Natural killer cell (primary cell): ENCODE data around the gene AREL1. TPM values are rescaled to one million over a fixed set of nuclear protein-coding genes. Genes with fewer than 3 reads are reported as not detected.
A peak's percentile ranks its signal among the peaks of the same experiment; 100 is the strongest.

Source experiments
- ATAC-seq, 3 donors: fragments of 150-1000 bp in 2 of 3; fragments of 200-7000 bp in 1 of 3; cut with Tn5 transposase; 1 replicate in 1 of 3; 2 replicates in 2 of 3; pipeline ENCODE4 v1.10.0; 2021; ENCODE audit warnings: mild to moderate bottlenecking in 2 of 3, moderate library complexity in 2 of 3
- DNase-seq, 2 donors: peaks; one replicate each; pipeline versions ENCODE4 v3.0.0 to v3.0.0-alpha.2; 2013 to 2021; ENCODE audit warnings: mixed read lengths in 1 of 2
- H3K27ac ChIP-seq: one replicate; pipeline ENCODE4 v1.5.1; 2013; ENCODE audit warnings: mild to moderate bottlenecking, low read length
- H3K27me3 ChIP-seq: one replicate; pipeline ENCODE4 v1.6.1; 2013; ENCODE audit warnings: low read length; ENCODE audit not compliant: control insufficient read depth, insufficient read depth
- H3K36me3 ChIP-seq: one replicate; pipeline ENCODE4 v1.6.1; 2013; ENCODE audit warnings: low read length; ENCODE audit not compliant: control insufficient read depth, insufficient read depth
- H3K4me1 ChIP-seq: one replicate; pipeline ENCODE4 v1.6.1; 2013; ENCODE audit warnings: low read length; ENCODE audit not compliant: control insufficient read depth, insufficient read depth
- H3K4me3 ChIP-seq: one replicate; pipeline ENCODE4 v1.5.1; 2013; ENCODE audit warnings: low read length
- H3K9me3 ChIP-seq: one replicate; pipeline ENCODE4 v1.6.1; 2013; ENCODE audit warnings: low read length; ENCODE audit not compliant: control insufficient read depth, insufficient read depth
- H3K27ac Mint-ChIP-seq, 2 donors: one replicate each; pipeline ENCODE4 v1.8.0; 2022; ENCODE audit warnings: mild to moderate bottlenecking in 2 of 2, mixed read lengths in 2 of 2, moderate library complexity in 1 of 2
- H3K27me3 Mint-ChIP-seq, 2 donors: one replicate each; pipeline ENCODE4 v1.8.0; 2022; ENCODE audit warnings: low read depth in 2 of 2, mixed read lengths in 2 of 2
- H3K36me3 Mint-ChIP-seq: one replicate; pipeline ENCODE4 v1.8.0; 2022; ENCODE audit warnings: mixed read lengths
- H3K4me1 Mint-ChIP-seq, 2 donors: one replicate each; pipeline ENCODE4 v1.8.0; 2022; ENCODE audit warnings: mixed read lengths in 2 of 2
- H3K4me3 Mint-ChIP-seq: one replicate; pipeline ENCODE4 v1.8.0; 2022; ENCODE audit warnings: mild to moderate bottlenecking, moderate library complexity, mixed read lengths
- H3K9me3 Mint-ChIP-seq, 2 donors: one replicate each; pipeline ENCODE4 v1.8.0; 2022; ENCODE audit warnings: mixed read lengths in 2 of 2
- WGBS: methylation state at CpG from one replicate; pipeline ENCODE4 v1.1.7; 2013; ENCODE audit warnings: missing lambda C conversion rate; ENCODE audit not compliant: insufficient coverage; 5-methylcytosine and 5-hydroxymethylcytosine counted together
- intact Hi-C: fragments of 100-400 bp; cut with micrococcal nuclease; formaldehyde crosslinking; loops from one replicate; pipeline ENCODE4 v1.14.2; 2022
- total RNA-seq, 4 donors: library from RNA; stranded (reverse); fragments of 120-200 nt in 1 of 4; gene quantifications; one replicate each; pipeline versions ENCODE4 v1.2.3 to v1.2.4, GENCODE V29; 2013 to 2022
- TF ChIP-seq, protein P1 (sequence below): fragments of 200-600 bp; IDR thresholded peaks from one replicate; pipeline ENCODE4 v1.8.0; 2022; ENCODE audit warnings: antibody characterized with exemption

AREL1 gene
- total RNA-seq, 3 donors from 2014 or later (not counting 1 experiment from before 2014, with no cell fraction given), result 65.9 to 83.0 (median 82.3) TPM

DNA sequence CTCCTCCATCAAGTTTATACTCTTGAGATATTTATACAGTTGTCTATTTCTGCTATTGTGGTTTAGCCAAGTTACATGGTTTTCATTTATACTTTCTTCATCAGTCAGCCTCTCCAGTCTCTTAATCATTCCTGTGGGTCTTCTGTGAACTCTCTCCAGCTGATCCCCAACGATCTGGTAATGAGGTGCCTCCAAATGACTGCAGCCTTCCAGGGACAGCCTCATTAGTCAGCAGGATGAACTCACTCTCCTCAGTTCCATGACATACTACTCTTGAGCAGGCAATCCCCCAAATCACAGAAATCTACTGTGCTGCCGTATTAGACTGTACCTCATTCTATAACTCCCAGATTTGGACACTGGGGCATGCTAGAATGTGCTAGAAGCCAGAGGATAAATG lies 15.3 kb downstream of the AREL1 start:
- Histone ChIP-seq H3K27ac (no peak overlapping the region), H3K27me3 (no peaks in the 10 kb centered on the region), H3K4me3 (no peak overlapping the region), H3K4me1 (no peaks in the 10 kb centered on the region), H3K9me3 (peaks cover 5% of the 10 kb centered on the region), H3K36me3 (peaks cover 17% of the 10 kb centered on the region)
- Mint-ChIP-seq H3K9me3 (no peaks in the 10 kb centered on the region), H3K36me3 (no peaks in the 10 kb centered on the region), H3K4me1 (peaks cover 50 to 51% of the 10 kb centered on the region in 2 donors), H3K4me3 (no peak overlapping the region), H3K27ac (peak overlapping the region in 1 of 2 donors; percentile 2), H3K27me3 (no peaks in the 10 kb centered on the region)
- ATAC-seq, result no peak
- WGBS, result 78% methylated on average over 2 of the region's 2 CpGs
- no peak for DNase-seq
- TF ChIP-seq, protein P1, sequence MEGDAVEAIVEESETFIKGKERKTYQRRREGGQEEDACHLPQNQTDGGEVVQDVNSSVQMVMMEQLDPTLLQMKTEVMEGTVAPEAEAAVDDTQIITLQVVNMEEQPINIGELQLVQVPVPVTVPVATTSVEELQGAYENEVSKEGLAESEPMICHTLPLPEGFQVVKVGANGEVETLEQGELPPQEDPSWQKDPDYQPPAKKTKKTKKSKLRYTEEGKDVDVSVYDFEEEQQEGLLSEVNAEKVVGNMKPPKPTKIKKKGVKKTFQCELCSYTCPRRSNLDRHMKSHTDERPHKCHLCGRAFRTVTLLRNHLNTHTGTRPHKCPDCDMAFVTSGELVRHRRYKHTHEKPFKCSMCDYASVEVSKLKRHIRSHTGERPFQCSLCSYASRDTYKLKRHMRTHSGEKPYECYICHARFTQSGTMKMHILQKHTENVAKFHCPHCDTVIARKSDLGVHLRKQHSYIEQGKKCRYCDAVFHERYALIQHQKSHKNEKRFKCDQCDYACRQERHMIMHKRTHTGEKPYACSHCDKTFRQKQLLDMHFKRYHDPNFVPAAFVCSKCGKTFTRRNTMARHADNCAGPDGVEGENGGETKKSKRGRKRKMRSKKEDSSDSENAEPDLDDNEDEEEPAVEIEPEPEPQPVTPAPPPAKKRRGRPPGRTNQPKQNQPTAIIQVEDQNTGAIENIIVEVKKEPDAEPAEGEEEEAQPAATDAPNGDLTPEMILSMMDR, result no peak
- intact Hi-C loops, result no loop called here

DNA sequence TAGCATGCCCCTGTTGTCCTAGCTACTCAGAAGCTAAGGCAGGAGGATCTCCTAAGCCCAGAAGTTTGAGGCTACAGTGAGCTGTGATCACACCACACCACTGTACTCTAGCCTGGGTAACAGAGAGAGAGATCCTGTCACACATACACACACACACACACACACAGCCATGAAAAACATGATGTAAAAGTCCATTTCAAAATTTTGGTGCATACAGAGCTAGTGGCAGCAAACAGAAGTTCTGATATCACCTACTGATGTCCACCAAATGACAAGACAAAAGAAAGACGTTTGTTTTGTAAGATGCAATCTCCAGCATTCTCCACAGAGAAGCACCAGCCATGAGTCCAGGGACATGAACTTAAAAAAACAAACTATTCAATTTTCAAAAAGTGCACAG lies 15.9 kb downstream of the AREL1 start:
- TF ChIP-seq, protein P1, result no peak
- ATAC-seq (no peak), DNase-seq (no peak)
- no peak overlapping the region for H3K27ac ChIP-seq
- Mint-ChIP-seq H3K27ac (peak overlapping the region in 1 of 2 donors; percentile 2), H3K4me3 (no peak overlapping the region), H3K9me3 (no peaks in the 10 kb centered on the region), H3K36me3 (no peaks in the 10 kb centered on the region), H3K4me1 (peaks cover 50 to 53% of the 10 kb centered on the region in 2 donors), H3K27me3 (no peaks in the 10 kb centered on the region)
- no peak overlapping the region for H3K4me3 ChIP-seq
- H3K9me3 ChIP-seq, result peaks cover under 1% of the 10 kb centered on the region
- intact Hi-C loops, result no loop called here
- H3K27me3 ChIP-seq, result no peaks in the 10 kb centered on the region
- 92% methylated on average over 1 of the region's 1 CpG for WGBS
- peaks cover 17% of the 10 kb centered on the region for H3K36me3 ChIP-seq
- H3K4me1 ChIP-seq, result no peaks in the 10 kb centered on the region

- Mint-ChIP-seq H3K36me3 (peaks cover 12% of the 10 kb centered on the region), H3K9me3 (no peaks in the 10 kb centered on the region), H3K27ac (no peak overlapping the region), H3K4me1 (peaks cover 40 to 45% of the 10 kb centered on the region in 2 donors), H3K27me3 (no peaks in the 10 kb centered on the region), H3K4me3 (no peak overlapping the region)
- ATAC-seq, result no peak
- Histone ChIP-seq H3K36me3 (peaks cover 31% of the 10 kb centered on the region), H3K9me3 (no peaks in the 10 kb centered on the region), H3K27ac (no peak overlapping the region), H3K4me1 (no peaks in the 10 kb centered on the region), H3K4me3 (no peak overlapping the region), H3K27me3 (no peaks in the 10 kb centered on the region)
- no peak for DNase-seq
- TF ChIP-seq, protein P1, result no peak
- intact Hi-C loops, result no loop called here
- 93% methylated on average over 3 of the region's 4 CpGs for WGBS
Observed at GRCh38 chr14:74695406-74695805, 17.5 kb downstream of the AREL1 start.

- peaks cover 30 to 40% of the 10 kb centered on the region in 2 donors for H3K4me1 Mint-ChIP-seq
- TF ChIP-seq, protein P1, result no peak
- Histone ChIP-seq H3K4me1 (no peaks in the 10 kb centered on the region), H3K27me3 (no peaks in the 10 kb centered on the region), H3K4me3 (no peak overlapping the region), H3K27ac (no peak overlapping the region), H3K9me3 (no peaks in the 10 kb centered on the region), H3K36me3 (peaks cover 34% of the 10 kb centered on the region)
- no peak overlapping the region for H3K4me3 Mint-ChIP-seq
- peaks cover 21% of the 10 kb centered on the region for H3K36me3 Mint-ChIP-seq
- H3K27me3 Mint-ChIP-seq, result no peaks in the 10 kb centered on the region
- intact Hi-C loops, result no loop called here
- ATAC-seq (no peak), DNase-seq (no peak)
- H3K9me3 Mint-ChIP-seq, result no peaks in the 10 kb centered on the region
- no peak overlapping the region for H3K27ac Mint-ChIP-seq
- WGBS, result 88% methylated on average over 3 of the region's 3 CpGs
Observed at GRCh38 chr14:74693191-74693590, 19.7 kb downstream of the AREL1 start.
